ENCODE measurements around the gene ANO8. TPM values are rescaled to one million over a fixed set of nuclear protein-coding genes. Genes with fewer than 3 reads are reported as not detected.

The ANO8 gene
- polyA plus RNA-seq, 1 of the 3 experiments (the other 2 are of a cell fraction), result 7.8 TPM

- Histone ChIP-seq H3K4me1 (ENCODE audit: control insufficient read depth in 1 of 2, insufficient read depth in 2 of 2, low read depth in 1 of 2, low read length in 1 of 2) (peaks cover 0 to 24% of the 10 kb centered on the region in 2 experiments; a peak in 1 of 4 replicates), H3F3A (replicated peaks; ENCODE audit: insufficient read depth) (peaks cover 8% of the 10 kb centered on the region), H3K9me2 (no peaks in the 10 kb centered on the region), H3K4me3 (ENCODE audit: low read depth in 2 of 2, low read length in 1 of 2) (peak overlapping the region; percentile 83 to 92), H3K79me2 (ENCODE audit: insufficient read depth) (peaks cover 8% of the 10 kb centered on the region; the same call in 1 of the 2 replicates), H3K9me3 (no peaks in the 10 kb centered on the region), H3K27ac (ENCODE audit: low read depth in 2 of 2, low read length in 1 of 2) (peak overlapping the region; percentile 48 to 87; a peak in 2 of 4 replicates), H4K20me1 (ENCODE audit: insufficient read depth) (no peaks in the 10 kb centered on the region), H3K9ac (peak overlapping the region; percentile 71), H3K4me2 (peak overlapping the region; percentile 96), H2AFZ (ENCODE audit: low read depth) (peak overlapping the region; percentile 73; the same call in 1 of the 2 replicates), H3K27me3 (ENCODE audit: insufficient read depth) (no peaks in the 10 kb centered on the region), H3K36me3 (replicated peaks in 1 of 2; ENCODE audit: control insufficient read depth in 1 of 2, insufficient read depth in 2 of 2, low read length in 1 of 2) (peaks cover 0 to 4% of the 10 kb centered on the region in 2 experiments)
- no peak for DNase-seq
- ChIA-PET CTCF (interaction anchor here (0.8 to 1.9 kb wide), 5 partner anchors 9 to 57 kb away, joined by 3 to 8 read pairs (median 6); partner anchors contain the start of gene DDA1), POLR2A (interaction anchor here (0.5 to 1.6 kb wide), 2 partner anchors 13 to 31 kb away, joined by 3 to 4 read pairs; partner anchors contain the start of gene ABHD8)
- TF ChIP-seq RCOR1 (IDR thresholded peaks at IDR 0.05; ENCODE audit: low read length) (no peak), SIN3A (IDR thresholded peaks at IDR 0.05; ENCODE audit: borderline replicate concordance, low read depth, low read length) (0 out of 2 replicates have a peak, but pooled peaks have one; percentile 26), RXRA (IDR thresholded peaks at IDR 0.05; ENCODE audit: borderline replicate concordance, low read depth) (no peak), MEF2A (IDR thresholded peaks at IDR 0.05; ENCODE audit: borderline replicate concordance, low read depth) (no peak), CTCF (IDR thresholded peaks at IDR 0.05) (no peak)
- WGBS (ENCODE audit: low lambda C conversion rate), result 27% methylated on average over 14 of the region's 52 CpGs
Observed at GRCh38 chr19:17333611-17334413, 843 bp downstream of the ANO8 start.

GRCh38 chr19:17332677-17333581 is 1.7 kb downstream of the ANO8 start:
- no peak overlapping the region for H2AFZ ChIP-seq (ENCODE audit: low read depth)
- no peaks in the 10 kb centered on the region for H4K20me1 ChIP-seq (ENCODE audit: insufficient read depth)
- H3K79me2 ChIP-seq (ENCODE audit: insufficient read depth), result peaks cover under 1% of the 10 kb centered on the region; the same call in 1 of the 2 replicates
- H3K27me3 ChIP-seq (ENCODE audit: insufficient read depth), result no peaks in the 10 kb centered on the region
- peaks cover 0 to 16% of the 10 kb centered on the region in 2 experiments; a peak in 1 of 4 replicates for H3K4me1 ChIP-seq (ENCODE audit: control insufficient read depth in 1 of 2, insufficient read depth in 2 of 2, low read depth in 1 of 2, low read length in 1 of 2)
- H3K4me2 ChIP-seq, result no peak overlapping the region
- H3F3A ChIP-seq (replicated peaks; ENCODE audit: insufficient read depth), result peaks cover 8% of the 10 kb centered on the region
- H3K36me3 ChIP-seq (replicated peaks in 1 of 2; ENCODE audit: control insufficient read depth in 1 of 2, insufficient read depth in 2 of 2, low read length in 1 of 2), result peaks cover 0 to 4% of the 10 kb centered on the region in 2 experiments
- no peaks in the 10 kb centered on the region for H3K9me2 ChIP-seq
- H3K9ac ChIP-seq, result no peak overlapping the region
- H3K27ac ChIP-seq (ENCODE audit: low read depth in 2 of 2, low read length in 1 of 2), result no peak overlapping the region; a peak in 1 of 4 replicates
- DNase-seq, result peak; percentile 86
- TF ChIP-seq USF2 (IDR thresholded peaks at IDR 0.05; ENCODE audit: borderline replicate concordance, low read depth, low read length), result no peak
- no peak for TF ChIP-seq MAX (IDR thresholded peaks at IDR 0.05; ENCODE audit: low read depth)
- ChIA-PET CTCF (interaction anchor here (0.8 to 1.9 kb wide), 8 partner anchors 8 to 58 kb away, joined by 3 to 8 read pairs (median 6); partner anchors contain the start of genes DDA1 and MRPL34), POLR2A (interaction anchor here (0.5 to 1.6 kb wide), 4 partner anchors 12 to 128 kb away, joined by 3 to 8 read pairs (median 4); partner anchors contain the start of genes ABHD8 and DDA1)
- WGBS (ENCODE audit: low lambda C conversion rate), result 98% methylated on average over 34 of the region's 45 CpGs
- H3K9me3 ChIP-seq, result no peaks in the 10 kb centered on the region
- H3K4me3 ChIP-seq (ENCODE audit: low read depth in 2 of 2, low read length in 1 of 2), result no peak overlapping the region; a peak in 1 of 4 replicates

All from SK-N-SH (cell line).